ENCODE measurements around the gene STX18. TPM values are rescaled to one million over a fixed set of nuclear protein-coding genes. Genes with fewer than 3 reads are reported as not detected.

Gene STX18
- total RNA-seq, 1 experiment from 2014 or later, result 20.9 TPM

- H3K27me3 Mint-ChIP-seq (ENCODE audit: low read depth), result no peaks in the 10 kb centered on the region; the same call in 1 of the 2 replicates
- no peak overlapping the region for H3K27ac Mint-ChIP-seq
- Histone ChIP-seq H3K4me1 (ENCODE audit: insufficient read depth, low read length) (peaks cover 17% of the 10 kb centered on the region; the same call in 1 of the 2 replicates), H2BK20ac (ENCODE audit: low read depth, low read length, poor library complexity, severe bottlenecking) (no peak overlapping the region), H3K4ac (ENCODE audit: low read depth, low read length) (no peak overlapping the region), H2BK12ac (ENCODE audit: insufficient read length, low read depth, low read length) (no peak overlapping the region), H3K9ac (ENCODE audit: extremely low read depth, insufficient read length, low read length) (no peak overlapping the region), H3K27ac (ENCODE audit: insufficient read length, low read depth, low read length) (no peak overlapping the region), H3K23me2 (ENCODE audit: insufficient read length, low read depth, low read length, poor library complexity, severe bottlenecking) (no peaks in the 10 kb centered on the region), H3K56ac (ENCODE audit: insufficient read length, low read depth, low read length) (no peak overlapping the region), H4K8ac (replicated peaks; ENCODE audit: insufficient read length, low read depth, low read length) (no peak overlapping the region), H3K14ac (ENCODE audit: insufficient read depth, low read length) (no peak overlapping the region), H2AK5ac (ENCODE audit: insufficient read length, low read length) (no peak overlapping the region), H2BK15ac (ENCODE audit: low read depth, low read length) (no peak overlapping the region), H3K79me2 (ENCODE audit: insufficient read depth, low read length) (no peaks in the 10 kb centered on the region), H4K20me1 (ENCODE audit: control insufficient read depth, insufficient read depth, insufficient read length) (no peaks in the 10 kb centered on the region), H3K18ac (ENCODE audit: insufficient read length, low read depth, low read length) (no peak overlapping the region), H3K27me3 (ENCODE audit: insufficient read depth, low read length) (no peaks in the 10 kb centered on the region), H4K5ac (ENCODE audit: insufficient read length, low read depth, low read length) (no peak overlapping the region), H4K91ac (ENCODE audit: insufficient read length, low read depth, low read length) (no peak overlapping the region), H2BK120ac (ENCODE audit: low read depth, low read length, poor library complexity, severe bottlenecking) (no peak overlapping the region), H2BK5ac (ENCODE audit: insufficient read length, low read length) (no peak overlapping the region), H3K79me1 (ENCODE audit: insufficient read depth, low read depth, low read length, poor library complexity, severe bottlenecking) (no peaks in the 10 kb centered on the region), H3K4me2 (ENCODE audit: insufficient read depth, insufficient read length, low read length) (no peak overlapping the region), H3T11ph (ENCODE audit: low read length) (no peak overlapping the region), H2AFZ (ENCODE audit: low read length) (no peak overlapping the region), H3K9me3 (ENCODE audit: control insufficient read depth, low read depth, low read length) (no peaks in the 10 kb centered on the region), H3K23ac (ENCODE audit: insufficient read length, low read depth, low read length) (no peak overlapping the region)
- no peak for TF ChIP-seq CTCF (conservative IDR thresholded peaks at IDR 0.05)
- no peak for DNase-seq
- no peaks in the 10 kb centered on the region; a peak in 2 of 5 replicates for H3K9me3 Mint-ChIP-seq
- H3K36me3 Mint-ChIP-seq (ENCODE audit: insufficient read depth in 1 of 3, low read depth in 3 of 3), result peaks cover 11 to 22% (median 16%) of the 10 kb centered on the region in 3 experiments
- H3K4me1 Mint-ChIP-seq, result peaks cover 34 to 50% of the 10 kb centered on the region in 2 experiments
- H3K4me3 Mint-ChIP-seq, result no peak overlapping the region
- WGBS (ENCODE audit: extremely low coverage, insufficient read length, low lambda C conversion rate), result no CpG with 5 or more reads among the region's 6 CpGs
These were observed 81.1 kb downstream of the STX18 start for GRCh38 chr4:4460759-4461158.
